Ovary (tissue), 3 donors: ENCODE measurements around the gene CPNE4.

Experiments used
- POLR2A ChIP-seq: fragments of 450-650 bp; IDR thresholded peaks from one replicate; pipeline ENCODE4 v1.6.1; 2017; ENCODE audit warnings: antibody characterized with exemption, mild to moderate bottlenecking, moderate library complexity
- TF ChIP-seq, protein P1 (sequence below), 3 donors: fragments of 450-650 bp in 2 of 3; fragments of 200-600 bp in 1 of 3; IDR thresholded peaks; one replicate each; pipeline versions ENCODE4 v1.5.1 to v1.8.0; 2016 to 2022; ENCODE audit warnings: antibody characterized with exemption in 3 of 3, mild to moderate bottlenecking in 1 of 3
- donor health status: DM: no; HTN: no; CAD: no.

DNA sequence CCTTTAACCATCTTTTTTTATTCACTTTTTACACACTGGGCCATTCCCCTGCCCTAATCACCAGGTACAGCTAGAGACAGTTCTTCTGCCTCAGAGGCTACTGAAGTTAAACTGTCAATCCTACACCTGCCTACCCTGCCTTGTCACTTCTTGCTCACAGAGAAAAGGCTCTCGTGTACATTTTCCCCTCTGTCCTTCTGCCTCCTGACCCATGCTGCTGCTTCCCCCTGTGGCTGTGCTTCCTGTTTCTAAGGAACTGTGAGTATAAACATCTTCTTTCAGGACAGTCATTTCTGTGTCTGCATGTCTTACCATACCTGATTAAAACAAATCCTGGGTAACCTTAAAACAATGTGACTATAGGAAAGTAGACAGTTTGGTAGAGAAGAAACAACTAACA is 295.6 kb downstream of the CPNE4 start:
- TF ChIP-seq, protein P1, sequence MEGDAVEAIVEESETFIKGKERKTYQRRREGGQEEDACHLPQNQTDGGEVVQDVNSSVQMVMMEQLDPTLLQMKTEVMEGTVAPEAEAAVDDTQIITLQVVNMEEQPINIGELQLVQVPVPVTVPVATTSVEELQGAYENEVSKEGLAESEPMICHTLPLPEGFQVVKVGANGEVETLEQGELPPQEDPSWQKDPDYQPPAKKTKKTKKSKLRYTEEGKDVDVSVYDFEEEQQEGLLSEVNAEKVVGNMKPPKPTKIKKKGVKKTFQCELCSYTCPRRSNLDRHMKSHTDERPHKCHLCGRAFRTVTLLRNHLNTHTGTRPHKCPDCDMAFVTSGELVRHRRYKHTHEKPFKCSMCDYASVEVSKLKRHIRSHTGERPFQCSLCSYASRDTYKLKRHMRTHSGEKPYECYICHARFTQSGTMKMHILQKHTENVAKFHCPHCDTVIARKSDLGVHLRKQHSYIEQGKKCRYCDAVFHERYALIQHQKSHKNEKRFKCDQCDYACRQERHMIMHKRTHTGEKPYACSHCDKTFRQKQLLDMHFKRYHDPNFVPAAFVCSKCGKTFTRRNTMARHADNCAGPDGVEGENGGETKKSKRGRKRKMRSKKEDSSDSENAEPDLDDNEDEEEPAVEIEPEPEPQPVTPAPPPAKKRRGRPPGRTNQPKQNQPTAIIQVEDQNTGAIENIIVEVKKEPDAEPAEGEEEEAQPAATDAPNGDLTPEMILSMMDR (IDR thresholded peaks at IDR 0.05): no peak
- no peak for TF ChIP-seq POLR2A
